Spleen (tissue), 11 donors: Measurements from ENCODE around the gene FXYD2. TPM values are rescaled to one million over a fixed set of nuclear protein-coding genes. Genes with fewer than 3 reads are reported as not detected.

Experiments used
- DNase-seq: peaks from one replicate; pipeline ENCODE4 v3.0.0-alpha.2; 2020
- H3K27ac ChIP-seq, 8 donors: fragments of 200-600 bp; sonication (generic) in 7 of 8; 1 replicate in 4 of 8; 2 replicates in 4 of 8; pipeline versions ENCODE4 v1.5.0 to v1.8.0; 2016 to 2021; ENCODE audit warnings: inconsistent platforms in 4 of 8, mild to moderate bottlenecking in 4 of 8, moderate library complexity in 1 of 8
- H3K27me3 ChIP-seq, 7 donors: fragments of 200-600 bp; sonication (generic) in 6 of 7; replicated peaks in 1 of 7; 1 replicate in 4 of 7; 2 replicates in 3 of 7; pipeline versions ENCODE4 v1.5.0 to v1.8.0; 2016 to 2021; ENCODE audit warnings: inconsistent platforms in 3 of 7, mild to moderate bottlenecking in 1 of 7
- H3K36me3 ChIP-seq, 6 donors: fragments of 200-600 bp; sonication (generic) in 5 of 6; 1 replicate in 4 of 6; 2 replicates in 2 of 6; pipeline versions ENCODE4 v1.5.0 to v1.8.0; 2016 to 2021; ENCODE audit warnings: inconsistent platforms in 2 of 6
- H3K4me1 ChIP-seq, 6 donors: fragments of 200-600 bp; sonication (generic) in 5 of 6; 1 replicate in 3 of 6; 2 replicates in 3 of 6; pipeline versions ENCODE4 v1.5.0 to v1.8.0; 2016 to 2021; ENCODE audit warnings: inconsistent platforms in 3 of 6
- H3K4me3 ChIP-seq, 8 donors: fragments of 200-600 bp; sonication (generic) in 7 of 8; 1 replicate in 4 of 8; 2 replicates in 4 of 8; pipeline versions ENCODE4 v1.5.0 to v1.8.0; 2016 to 2021; ENCODE audit warnings: inconsistent platforms in 4 of 8, mild to moderate bottlenecking in 4 of 8, moderate library complexity in 2 of 8
- H3K9me3 ChIP-seq, 8 donors: fragments of 200-600 bp; sonication (generic) in 7 of 8; 1 replicate in 4 of 8; 2 replicates in 4 of 8; pipeline versions ENCODE4 v1.5.0 to v1.8.0; 2016 to 2021; ENCODE audit warnings: inconsistent platforms in 4 of 8
- CTCF ChIP-seq, 11 experiments: fragments of 200-600 bp in 7 of 11; fragments of 450-650 bp in 4 of 11; sonication (generic) in 4 of 11; IDR thresholded peaks in 8 of 11; conservative IDR thresholded peaks in 3 of 11; 1 replicate in 7 of 11; 2 replicates in 4 of 11; pipeline versions ENCODE4 v1.4.0 to v1.8.0; 2016 to 2021; ENCODE audit warnings: antibody characterized with exemption in 11 of 11, inconsistent platforms in 4 of 11, mild to moderate bottlenecking in 1 of 11
- POLR2A ChIP-seq, 3 donors: fragments of 450-650 bp; IDR thresholded peaks; one replicate each; pipeline ENCODE4 v1.5.1; 2017; ENCODE audit warnings: antibody characterized with exemption in 3 of 3, mild to moderate bottlenecking in 1 of 3
- POLR2AphosphoS5 ChIP-seq, 3 donors: sonication (generic); formaldehyde crosslinking; IDR thresholded peaks; one replicate each; pipeline ENCODE4 v1.5.1; 2017; ENCODE audit warnings: antibody characterized with exemption in 3 of 3
- WGBS, 5 donors: extraction: QIAGEN DNeasy Blood & Tissue Kit in 3 of 5; methylation state at CpG; one replicate each; pipeline versions ENCODE4 v1.1.5 to v1.1.7; 2013 to 2018; 5-methylcytosine and 5-hydroxymethylcytosine counted together
- intact Hi-C: fragments of 100-400 bp; cut with DNase I; formaldehyde crosslinking; loops from one replicate; pipeline ENCODE4 v1.15.0; 2023; ENCODE audit warnings: low total_unique reads
- polyA plus RNA-seq, 3 donors: library from polyadenylated mRNA; stranded (reverse); fragments of 200-250 nt; gene quantifications; one replicate each; pipeline ENCODE4 v1.2.1, GENCODE V29; 2013
- total RNA-seq, 7 donors: library from RNA; depleted of rRNA in 3 of 7; stranded (reverse); fragments of >200 nt in 3 of 7; fragmentation: NEBNext Ultra II Directional in 4 of 7; extraction: Animal tissue kit (Norgen Biotek cat#: 25700) in 4 of 7; gene quantifications; one replicate each; pipeline versions ENCODE4 v1.1.0 to v1.2.1, GENCODE V29; 2016 to 2021
- donor health status: healthy with polysubstance abuse.
- donor health status: DM: no; HTN: no; CAD: no; lungs with moderate emphysema.
- donor health status: DM: no; HTN: no; CAD: no.
- donor health status: Bipolar disorder and iron deficiency.
- donor health status: healthy.
- donor health status: DM: no; HTN: no; CAD: no.
- donor health status: DM: yes; HTN: yes; CAD: no.

The FXYD2 gene
- total and polyA plus RNA-seq, 10 donors = 4.7 to 20.0 (median 8.0) TPM

- TF ChIP-seq POLR2A (IDR thresholded peaks at IDR 0.05) (no peak), CTCF (IDR thresholded peaks at IDR 0.05 in 8 of 11, conservative IDR thresholded peaks at IDR 0.05 in 3 of 11) (no peak), POLR2AphosphoS5 (IDR thresholded peaks at IDR 0.05) (no peak)
- Histone ChIP-seq H3K9me3 (no peaks in the 10 kb centered on the region), H3K27ac (no peak overlapping the region), H3K27me3 (peaks cover 0 to 9% (median 0%) of the 10 kb centered on the region in 7 donors), H3K4me3 (no peak overlapping the region), H3K36me3 (peaks cover 0 to 6% (median 0%) of the 10 kb centered on the region in 6 donors), H3K4me1 (peaks cover 17 to 70% (median 41%) of the 10 kb centered on the region in 6 donors)
- intact Hi-C loops = no loop called here
- peak; percentile 65 for DNase-seq
- WGBS, 5 donors = 43 to 50% (median 44%) methylated on average over 6 of the region's 6 CpGs
Measured at GRCh38 chr11:117830674-117831351, 6.3 kb upstream of the FXYD2 start.

- peak; percentile 68 for DNase-seq
- 68 to 94% (median 83%) methylated on average over 14 of the region's 14 CpGs for WGBS, 5 donors
- Histone ChIP-seq H3K4me1 (peaks cover 22 to 74% (median 49%) of the 10 kb centered on the region in 6 donors), H3K4me3 (no peak overlapping the region), H3K36me3 (peaks cover 0 to under 1% (median 0%) of the 10 kb centered on the region in 6 donors), H3K27me3 (peaks cover 0 to 17% (median 0%) of the 10 kb centered on the region in 7 donors), H3K27ac (no peak overlapping the region), H3K9me3 (no peaks in the 10 kb centered on the region)
- intact Hi-C loops = no loop called here
- TF ChIP-seq POLR2AphosphoS5 (IDR thresholded peaks at IDR 0.05) (no peak), POLR2A (IDR thresholded peaks at IDR 0.05) (no peak), CTCF (IDR thresholded peaks at IDR 0.05 in 8 of 11, conservative IDR thresholded peaks at IDR 0.05 in 3 of 11) (no peak)
Measured at GRCh38 chr11:117830072-117830471, 5.5 kb upstream of the FXYD2 start.

GRCh38 chr11:117829369-117829725 is 4.8 kb upstream of the FXYD2 start:
- H3K27me3 ChIP-seq = peaks cover 0 to 22% (median 0%) of the 10 kb centered on the region in 7 donors
- peak overlapping the region in 4 of 8 donors; percentile 39 to 51 (median 49) for H3K27ac ChIP-seq
- peak; percentile 58 for DNase-seq

More at GRCh38 chr11:117829369-117829725, 4.8 kb upstream of the FXYD2 start:
- Histone ChIP-seq H3K36me3 (no peaks in the 10 kb centered on the region), H3K4me3 (no peak overlapping the region), H3K9me3 (no peaks in the 10 kb centered on the region), H3K4me1 (peaks cover 29 to 80% (median 56%) of the 10 kb centered on the region in 6 donors)
- intact Hi-C loops = no loop called here
- WGBS, 5 donors = 17 to 94% (median 77%) methylated on average over 1 to 7 of the region's 7 CpGs
- no peak for TF ChIP-seq CTCF (IDR thresholded peaks at IDR 0.05 in 8 of 11, conservative IDR thresholded peaks at IDR 0.05 in 3 of 11)
- TF ChIP-seq POLR2AphosphoS5 (IDR thresholded peaks at IDR 0.05) = no peak
- TF ChIP-seq POLR2A (IDR thresholded peaks at IDR 0.05) = no peak
